Measurements from ENCODE around the gene CDC42EP3. TPM values are rescaled to one million over a fixed set of nuclear protein-coding genes. Genes with fewer than 3 reads are reported as not detected.
A peak's percentile ranks its signal among the peaks of the same experiment; 100 is the strongest.

CDC42EP3 gene
- polyA plus RNA-seq, 2 of the 4 experiments (the other 2 are of a cell fraction), result 23.8 to 39.1 TPM

DNA sequence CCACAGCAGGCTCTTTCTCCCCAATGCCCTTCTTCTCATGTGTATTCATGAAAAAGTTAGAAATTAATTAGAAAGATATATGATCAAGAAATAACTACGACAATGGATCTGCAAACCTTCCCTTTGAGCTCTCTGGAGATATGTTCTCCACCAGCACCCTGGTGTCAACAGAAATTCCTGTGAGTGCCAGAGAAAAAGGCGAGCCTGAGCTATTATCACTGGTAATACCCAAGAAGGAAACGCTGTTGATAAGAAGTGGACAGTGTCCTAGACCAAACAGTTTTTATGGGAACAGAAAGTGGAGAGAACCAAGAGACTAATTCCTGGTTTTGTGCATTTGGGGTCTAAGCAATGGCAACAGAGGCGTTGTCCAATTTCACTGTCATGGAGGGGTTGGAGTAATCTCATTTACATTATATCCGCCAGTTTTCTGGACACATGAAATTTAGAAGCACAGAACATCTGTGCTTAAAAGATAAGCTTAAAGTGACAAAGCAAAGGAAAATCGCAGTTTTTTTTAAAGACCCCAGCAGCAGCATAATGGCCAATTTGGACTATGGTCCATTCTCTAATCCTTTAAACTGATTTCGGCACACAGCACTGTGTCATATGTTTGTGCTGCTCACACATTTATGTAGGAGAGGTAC, 47.2 kb upstream of the CDC42EP3 start (continued):
- TF ChIP-seq, protein P1, sequence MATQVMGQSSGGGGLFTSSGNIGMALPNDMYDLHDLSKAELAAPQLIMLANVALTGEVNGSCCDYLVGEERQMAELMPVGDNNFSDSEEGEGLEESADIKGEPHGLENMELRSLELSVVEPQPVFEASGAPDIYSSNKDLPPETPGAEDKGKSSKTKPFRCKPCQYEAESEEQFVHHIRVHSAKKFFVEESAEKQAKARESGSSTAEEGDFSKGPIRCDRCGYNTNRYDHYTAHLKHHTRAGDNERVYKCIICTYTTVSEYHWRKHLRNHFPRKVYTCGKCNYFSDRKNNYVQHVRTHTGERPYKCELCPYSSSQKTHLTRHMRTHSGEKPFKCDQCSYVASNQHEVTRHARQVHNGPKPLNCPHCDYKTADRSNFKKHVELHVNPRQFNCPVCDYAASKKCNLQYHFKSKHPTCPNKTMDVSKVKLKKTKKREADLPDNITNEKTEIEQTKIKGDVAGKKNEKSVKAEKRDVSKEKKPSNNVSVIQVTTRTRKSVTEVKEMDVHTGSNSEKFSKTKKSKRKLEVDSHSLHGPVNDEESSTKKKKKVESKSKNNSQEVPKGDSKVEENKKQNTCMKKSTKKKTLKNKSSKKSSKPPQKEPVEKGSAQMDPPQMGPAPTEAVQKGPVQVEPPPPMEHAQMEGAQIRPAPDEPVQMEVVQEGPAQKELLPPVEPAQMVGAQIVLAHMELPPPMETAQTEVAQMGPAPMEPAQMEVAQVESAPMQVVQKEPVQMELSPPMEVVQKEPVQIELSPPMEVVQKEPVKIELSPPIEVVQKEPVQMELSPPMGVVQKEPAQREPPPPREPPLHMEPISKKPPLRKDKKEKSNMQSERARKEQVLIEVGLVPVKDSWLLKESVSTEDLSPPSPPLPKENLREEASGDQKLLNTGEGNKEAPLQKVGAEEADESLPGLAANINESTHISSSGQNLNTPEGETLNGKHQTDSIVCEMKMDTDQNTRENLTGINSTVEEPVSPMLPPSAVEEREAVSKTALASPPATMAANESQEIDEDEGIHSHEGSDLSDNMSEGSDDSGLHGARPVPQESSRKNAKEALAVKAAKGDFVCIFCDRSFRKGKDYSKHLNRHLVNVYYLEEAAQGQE (IDR thresholded peaks at IDR 0.05), result no peak
- TF ChIP-seq KDM1A (IDR thresholded peaks at IDR 0.05; ENCODE audit: low read depth) (no peak), MAFK (IDR thresholded peaks at IDR 0.05; ENCODE audit: partially characterized antibody) (no peak)

DNA sequence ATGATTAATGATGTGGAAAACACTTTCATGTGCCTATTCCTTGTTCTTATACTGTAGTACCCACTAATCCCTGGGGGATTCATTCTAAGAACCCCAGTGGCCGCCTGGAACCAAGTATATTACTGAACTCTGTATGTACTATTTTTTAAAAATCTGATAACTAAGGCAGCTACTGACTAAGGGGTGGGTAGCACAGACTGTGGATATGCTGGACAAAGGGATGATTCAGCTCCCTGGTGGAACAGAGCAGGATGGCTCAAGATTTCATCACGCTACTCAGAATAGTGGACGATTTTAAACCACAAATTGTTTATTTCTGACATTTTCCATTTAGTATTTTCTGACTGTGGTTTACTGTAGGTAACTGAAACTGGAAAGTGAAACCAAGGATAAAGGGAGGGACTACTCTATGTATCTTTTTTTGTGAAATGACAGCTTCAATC, 41.8 kb upstream of the CDC42EP3 start:
- ChIA-PET POLR2A (interaction anchor here (0.6 to 1.0 kb wide), 3 partner anchors 41 to 64 kb away, joined by 3 to 4 read pairs (median 3); no protein-coding TSS in a partner anchor), CTCF (no interaction called here)
- WGBS (ENCODE audit: missing lambda C conversion rate), result 55% methylated on average over 3 of the region's 3 CpGs
- H3K27ac ChIP-seq, result no peak overlapping the region
- peaks cover 10% of the 10 kb centered on the region for H3K4me1 ChIP-seq
- TF ChIP-seq, protein P2, sequence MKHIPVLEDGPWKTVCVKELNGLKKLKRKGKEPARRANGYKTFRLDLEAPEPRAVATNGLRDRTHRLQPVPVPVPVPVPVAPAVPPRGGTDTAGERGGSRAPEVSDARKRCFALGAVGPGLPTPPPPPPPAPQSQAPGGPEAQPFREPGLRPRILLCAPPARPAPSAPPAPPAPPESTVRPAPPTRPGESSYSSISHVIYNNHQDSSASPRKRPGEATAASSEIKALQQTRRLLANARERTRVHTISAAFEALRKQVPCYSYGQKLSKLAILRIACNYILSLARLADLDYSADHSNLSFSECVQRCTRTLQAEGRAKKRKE (CRISPR knock-in tag; IDR thresholded peaks at IDR 0.05; ENCODE audit: low read depth), result no peak
- TF ChIP-seq CHD4 (IDR thresholded peaks at IDR 0.05; ENCODE audit: borderline replicate concordance) (no peak), EHMT2 (IDR thresholded peaks at IDR 0.05; ENCODE audit: low read depth) (no peak), POLR2AphosphoS2 (conservative IDR thresholded peaks at IDR 0.05; ENCODE audit: low read length) (no peak), RNF2 (IDR thresholded peaks at IDR 0.05; ENCODE audit: borderline replicate concordance, low read depth) (no peak), ZNF302 (CRISPR knock-in tag; IDR thresholded peaks at IDR 0.05) (no peak), EP300 (IDR thresholded peaks at IDR 0.05) (no peak), GATA3 (IDR thresholded peaks at IDR 0.05; ENCODE audit: borderline replicate concordance) (no peak), HDAC2 (IDR thresholded peaks at IDR 0.05) (no peak), KDM1A (IDR thresholded peaks at IDR 0.05; ENCODE audit: low read depth) (no peak), PHF8 (IDR thresholded peaks at IDR 0.05; ENCODE audit: borderline replicate concordance, low read depth) (no peak), ESRRA (IDR thresholded peaks at IDR 0.05; ENCODE audit: borderline replicate concordance, low read length) (no peak), RFX5 (IDR thresholded peaks at IDR 0.05) (no peak), TP53 (CRISPR knock-in tag; IDR thresholded peaks at IDR 0.05) (no peak), FOSL2 (IDR thresholded peaks at IDR 0.05) (no peak), FOSL2 (CRISPR knock-in tag; IDR thresholded peaks at IDR 0.05) (no peak), JUN (IDR thresholded peaks at IDR 0.05) (no peak), KDM5A (IDR thresholded peaks at IDR 0.05) (no peak), MAZ (IDR thresholded peaks at IDR 0.05; ENCODE audit: borderline replicate concordance, low read depth, low read length) (no peak)
- TF ChIP-seq, protein P3, sequence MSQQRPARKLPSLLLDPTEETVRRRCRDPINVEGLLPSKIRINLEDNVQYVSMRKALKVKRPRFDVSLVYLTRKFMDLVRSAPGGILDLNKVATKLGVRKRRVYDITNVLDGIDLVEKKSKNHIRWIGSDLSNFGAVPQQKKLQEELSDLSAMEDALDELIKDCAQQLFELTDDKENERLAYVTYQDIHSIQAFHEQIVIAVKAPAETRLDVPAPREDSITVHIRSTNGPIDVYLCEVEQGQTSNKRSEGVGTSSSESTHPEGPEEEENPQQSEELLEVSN (IDR thresholded peaks at IDR 0.05; ENCODE audit: borderline replicate concordance, low read depth), result no peak
- TF ChIP-seq, protein P4, sequence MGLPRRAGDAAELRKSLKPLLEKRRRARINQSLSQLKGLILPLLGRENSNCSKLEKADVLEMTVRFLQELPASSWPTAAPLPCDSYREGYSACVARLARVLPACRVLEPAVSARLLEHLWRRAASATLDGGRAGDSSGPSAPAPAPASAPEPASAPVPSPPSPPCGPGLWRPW (IDR thresholded peaks at IDR 0.05), result no peak
- ATAC-seq (peak; percentile 43 to 50; a peak in 3 of 6 replicates), DNase-seq (ENCODE audit: low read depth in 1 of 2, low spot score in 1 of 2) (no peak), FAIRE-seq (no peak)
- H3K9me3 ChIP-seq, result peaks cover 13% of the 10 kb centered on the region; the same call in 2 of the 3 replicates
- H3K4me2 ChIP-seq, result no peak overlapping the region
- H3K4me3 ChIP-seq, result no peak overlapping the region

Measured in A549 (cell line).